ENCODE measurements around the gene ZNF410. TPM values are rescaled to one million over a fixed set of nuclear protein-coding genes. Genes with fewer than 3 reads are reported as not detected.

Gene ZNF410
- total and polyA plus RNA-seq, 2 of the 8 experiments (the other 6 are each of a cell fraction or from before 2014, with no cell fraction given): 11.2 to 18.9 TPM

- H3K9me3 ChIP-seq (ENCODE audit: insufficient read depth in 2 of 2, low read depth in 1 of 2, low read length in 1 of 2): no peaks in the 10 kb centered on the region
- no peak overlapping the region for H2BK120ac ChIP-seq (replicated peaks; ENCODE audit: low read depth, low read length)
- no peak overlapping the region for H4K5ac ChIP-seq (ENCODE audit: insufficient read length, low read depth, low read length)
- no peak overlapping the region for H3K4me3 ChIP-seq (ENCODE audit: extremely low read depth in 1 of 4, insufficient read depth in 2 of 4, low read depth in 3 of 4, low read length in 4 of 4)
- H2BK20ac ChIP-seq (ENCODE audit: low read length): no peak overlapping the region
- DNase-seq (ENCODE audit: low read depth in 1 of 2, low spot score in 2 of 2) (no peak), FAIRE-seq (no peak)
- no peaks in the 10 kb centered on the region; the same call in 1 of the 2 replicates for H3K23me2 ChIP-seq (ENCODE audit: low read depth, low read length)
- H3K9ac ChIP-seq (replicated peaks in 1 of 4; ENCODE audit: extremely low read depth in 1 of 4, low read depth in 3 of 4, low read length in 3 of 4): no peak overlapping the region
- peaks cover 0 to 5% of the 10 kb centered on the region in 2 experiments; a peak in 1 of 4 replicates for H3K79me2 ChIP-seq (ENCODE audit: control insufficient read depth in 1 of 2, insufficient read depth in 2 of 2, low read length in 2 of 2)
- H3K56ac ChIP-seq (replicated peaks; ENCODE audit: insufficient read length, low read depth, low read length): no peak overlapping the region
- 100% methylated on average over 1 of the region's 1 CpG; no CpG with 5 or more reads in 1 of the 2 experiments for WGBS, 2 experiments (ENCODE audit: extremely low coverage in 1 of 2, insufficient coverage in 1 of 2, insufficient read length in 1 of 2, insufficient replicate concordance in 2 of 2, low coverage in 1 of 2, low lambda C conversion rate in 2 of 2, missing lambda C conversion rate in 1 of 2)
- no peak overlapping the region for H3K14ac ChIP-seq (ENCODE audit: insufficient read length)
- no peaks in the 10 kb centered on the region for H3K4me1 ChIP-seq (replicated peaks in 1 of 4; ENCODE audit: control insufficient read depth in 3 of 4, insufficient read depth in 4 of 4, low read length in 3 of 4)
- no peaks in the 10 kb centered on the region for H4K20me1 ChIP-seq (replicated peaks in 1 of 2; ENCODE audit: control insufficient read depth in 1 of 2, insufficient read depth in 2 of 2, low read length in 2 of 2)
- no peaks in the 10 kb centered on the region for H3K27me3 ChIP-seq (replicated peaks in 1 of 4; ENCODE audit: control insufficient read depth in 3 of 4, extremely low read depth in 1 of 4, insufficient read depth in 3 of 4, low read length in 3 of 4)
- CTCF ChIA-PET (ENCODE audit: partially characterized antibody): no interaction called here
- H2AK5ac ChIP-seq (ENCODE audit: low read depth, low read length): no peak overlapping the region
- no peak overlapping the region for H2BK15ac ChIP-seq (ENCODE audit: low read length)
- no peak overlapping the region for H3K27ac ChIP-seq (ENCODE audit: low read depth, low read length)
- no peak overlapping the region for H3K4me2 ChIP-seq (ENCODE audit: insufficient read depth in 1 of 2, low read depth in 2 of 2, low read length in 2 of 2)
- no peak overlapping the region for H3K4ac ChIP-seq (replicated peaks; ENCODE audit: insufficient read length, low read depth, low read length)
- no peak overlapping the region for H4K8ac ChIP-seq (ENCODE audit: extremely low read depth, insufficient read depth, low read length)
- H3K79me1 ChIP-seq (ENCODE audit: low read depth, low read length): no peaks in the 10 kb centered on the region
- no peak overlapping the region for H3K18ac ChIP-seq (ENCODE audit: extremely low read depth, low read length)
- H4K91ac ChIP-seq (replicated peaks; ENCODE audit: insufficient read length, low read length): no peak overlapping the region
- H2AFZ ChIP-seq (ENCODE audit: low read length): no peak overlapping the region
- POLR2A ChIA-PET (ENCODE audit: partially characterized antibody): no interaction called here
- no peak overlapping the region for H2BK5ac ChIP-seq (ENCODE audit: low read depth, low read length)
- no peak overlapping the region for H2BK12ac ChIP-seq (ENCODE audit: low read depth, low read length)
- H3K36me3 ChIP-seq (ENCODE audit: control insufficient read depth in 2 of 4, insufficient read depth in 4 of 4, low read length in 3 of 4): peaks cover 2 to 48% (median 32%) of the 10 kb centered on the region in 4 experiments; a peak in 7 of 8 replicates
- no peak overlapping the region for H3K23ac ChIP-seq (ENCODE audit: insufficient read length)
- TF ChIP-seq MAFK (IDR thresholded peaks at IDR 0.05; ENCODE audit: low read depth, low read length): no peak
Measured at GRCh38 chr14:73896521-73896920, 9.9 kb downstream of the ZNF410 start.

Data from H1 (cell line).